H1 (cell line): ENCODE data around the gene CCDC40. TPM values are rescaled to one million over a fixed set of nuclear protein-coding genes. Genes with fewer than 3 reads are reported as not detected.
A peak's percentile ranks its signal among the peaks of the same experiment; 100 is the strongest.

Source experiments
- CTCF ChIA-PET: fragments of 300-600 bp; sonication (Branson Sonifier 250); formaldehyde crosslinking; loops from one replicate; lab custom pipeline; 2021; ENCODE audit not compliant: partially characterized antibody; lab: Charles Lee
- POLR2A ChIA-PET: fragments of 300-600 bp; sonication (Branson Sonifier 250); formaldehyde crosslinking; loops from one replicate; lab custom pipeline; 2021; ENCODE audit warnings: inconsistent platforms; ENCODE audit not compliant: partially characterized antibody; lab: Charles Lee
- DNase-seq, 2 experiments: peaks; one replicate each; pipeline versions ENCODE4 v3.0.0 to v3.0.0-alpha.2; 2010 to 2022; ENCODE audit warnings: low spot score in 2 of 2, low read depth in 1 of 2, mixed read lengths in 1 of 2
- FAIRE-seq: peaks from 2 replicates; lab custom pipeline; 2011; peaks lifted over from hg19 to GRCh38; lab: Jason Lieb, UNC
- H2AFZ ChIP-seq: 2 replicates; pipeline ENCODE4 v1.8.1; 2012; ENCODE audit warnings: low read length, inconsistent platforms
- H2AK5ac ChIP-seq: 2 replicates; pipeline ENCODE4 v1.6.1; 2013; ENCODE audit warnings: low read depth, low read length
- H2BK120ac ChIP-seq: replicated peaks from 2 replicates; pipeline ENCODE3; 2013; ENCODE audit warnings: low read depth, low read length, inconsistent platforms
- H2BK12ac ChIP-seq: 2 replicates; pipeline ENCODE4 v1.6.1; 2013; ENCODE audit warnings: low read depth, low read length
- H2BK15ac ChIP-seq: 2 replicates; pipeline ENCODE4 v1.6.1; 2013; ENCODE audit warnings: low read length
- H2BK20ac ChIP-seq: 2 replicates; pipeline ENCODE4 v1.6.1; 2013; ENCODE audit warnings: low read length
- H2BK5ac ChIP-seq: 2 replicates; pipeline ENCODE4 v1.6.1; 2013; ENCODE audit warnings: low read depth, low read length
- H3K14ac ChIP-seq: 2 replicates; pipeline ENCODE4 v1.6.1; 2013; ENCODE audit warnings: inconsistent platforms; ENCODE audit not compliant: insufficient read length
- H3K18ac ChIP-seq: 2 replicates; pipeline ENCODE4 v1.6.1; 2013; ENCODE audit warnings: low read length; ENCODE audit errors: extremely low read depth
- H3K23ac ChIP-seq: 2 replicates; pipeline ENCODE4 v1.6.1; 2013; ENCODE audit warnings: inconsistent platforms; ENCODE audit not compliant: insufficient read length
- H3K23me2 ChIP-seq: 2 replicates; pipeline ENCODE4 v1.6.1; 2013; ENCODE audit warnings: low read depth, low read length
- H3K27ac ChIP-seq: 2 replicates; pipeline ENCODE4 v1.6.1; 2011; ENCODE audit warnings: low read depth, low read length, inconsistent platforms
- H3K27me3 ChIP-seq, 4 experiments: replicated peaks in 1 of 4; 1 replicate in 1 of 4; 2 replicates in 3 of 4; pipeline versions ENCODE4 v1.6.1 to v1.8.1; 2011 to 2013; ENCODE audit warnings: low read length in 3 of 4, mild to moderate bottlenecking in 3 of 4, inconsistent platforms in 2 of 4, mixed read lengths in 2 of 4, moderate library complexity in 1 of 4; ENCODE audit not compliant: control insufficient read depth in 3 of 4, insufficient read depth in 3 of 4; ENCODE audit errors: extremely low read depth in 1 of 4
- H3K36me3 ChIP-seq, 4 experiments: 2 replicates each; pipeline versions ENCODE4 v1.6.1 to v1.8.1; 2011 to 2013; ENCODE audit warnings: mild to moderate bottlenecking in 4 of 4, low read length in 3 of 4, moderate library complexity in 2 of 4, control low read depth in 1 of 4, inconsistent platforms in 1 of 4; ENCODE audit not compliant: insufficient read depth in 4 of 4, control insufficient read depth in 2 of 4
- H3K4ac ChIP-seq: replicated peaks from 2 replicates; pipeline ENCODE3; 2013; ENCODE audit warnings: low read length, low read depth, mixed read lengths, inconsistent platforms; ENCODE audit not compliant: insufficient read length
- H3K4me1 ChIP-seq, 4 experiments: replicated peaks in 1 of 4; 1 replicate in 1 of 4; 2 replicates in 3 of 4; pipeline versions ENCODE4 v1.6.1 to v1.8.1; 2011 to 2013; ENCODE audit warnings: low read length in 3 of 4, inconsistent platforms in 2 of 4, mixed read lengths in 1 of 4; ENCODE audit not compliant: insufficient read depth in 4 of 4, control insufficient read depth in 3 of 4
- H3K4me2 ChIP-seq, 2 experiments: 2 replicates each; pipeline versions ENCODE4 v1.6.1 to v1.8.1; 2011 to 2013; ENCODE audit warnings: low read depth in 2 of 2, low read length in 2 of 2, control low read depth in 1 of 2, inconsistent platforms in 1 of 2, mild to moderate bottlenecking in 1 of 2; ENCODE audit not compliant: insufficient read depth in 1 of 2
- H3K4me3 ChIP-seq, 4 experiments: fragments of 200-600, 300-600 bp in 1 of 4; sonication (generic), shearing (Covaris generic), sonication (Bioruptor Twin) in 1 of 4; 2 replicates each; pipeline versions ENCODE4 v1.5.1 to v1.8.1; 2011 to 2016; ENCODE audit warnings: low read length in 4 of 4, low read depth in 3 of 4, control low read depth in 2 of 4, inconsistent platforms in 2 of 4, mild to moderate bottlenecking in 2 of 4, mixed read lengths in 1 of 4, moderate library complexity in 1 of 4; ENCODE audit not compliant: insufficient read depth in 2 of 4; ENCODE audit errors: extremely low read depth in 1 of 4
- H3K56ac ChIP-seq: replicated peaks from 2 replicates; pipeline ENCODE3; 2013; ENCODE audit warnings: low read depth, mild to moderate bottlenecking, mixed read lengths, low read length, inconsistent platforms; ENCODE audit not compliant: insufficient read length
- H3K79me1 ChIP-seq: 2 replicates; pipeline ENCODE4 v1.6.1; 2013; ENCODE audit warnings: low read depth, low read length, control low read depth
- H3K79me2 ChIP-seq, 2 experiments: 2 replicates each; pipeline versions ENCODE4 v1.6.1 to v1.8.1; 2012 to 2013; ENCODE audit warnings: low read length in 2 of 2, mild to moderate bottlenecking in 2 of 2, inconsistent platforms in 1 of 2; ENCODE audit not compliant: insufficient read depth in 2 of 2, control insufficient read depth in 1 of 2
- H3K9ac ChIP-seq, 4 experiments: replicated peaks in 1 of 4; 1 replicate in 1 of 4; 2 replicates in 3 of 4; pipeline versions ENCODE4 v1.6.1 to v1.8.1; 2011 to 2013; ENCODE audit warnings: low read depth in 3 of 4, low read length in 3 of 4, control low read depth in 2 of 4, mild to moderate bottlenecking in 2 of 4, moderate library complexity in 2 of 4, inconsistent platforms in 1 of 4; ENCODE audit errors: extremely low read depth in 1 of 4
- H3K9me3 ChIP-seq, 2 experiments: 2 replicates each; pipeline versions ENCODE4 v1.6.1 to v1.8.1; 2012 to 2013; ENCODE audit warnings: mild to moderate bottlenecking in 2 of 2, moderate library complexity in 2 of 2, control low read depth in 1 of 2, inconsistent platforms in 1 of 2, low read depth in 1 of 2, low read length in 1 of 2, mixed read lengths in 1 of 2; ENCODE audit not compliant: insufficient read depth in 2 of 2
- H4K20me1 ChIP-seq, 2 experiments: replicated peaks in 1 of 2; 2 replicates each; pipeline versions ENCODE3 to v1.8.1; 2011 to 2013; ENCODE audit warnings: inconsistent platforms in 2 of 2, low read length in 2 of 2, mild to moderate bottlenecking in 1 of 2; ENCODE audit not compliant: insufficient read depth in 2 of 2, control insufficient read depth in 1 of 2
- H4K5ac ChIP-seq: 2 replicates; pipeline ENCODE4 v1.6.1; 2013; ENCODE audit warnings: low read length, low read depth, mixed read lengths, inconsistent platforms; ENCODE audit not compliant: insufficient read length
- H4K8ac ChIP-seq: 2 replicates; pipeline ENCODE4 v1.8.0; 2013; ENCODE audit warnings: mild to moderate bottlenecking, moderate library complexity, low read length, inconsistent platforms; ENCODE audit not compliant: insufficient read depth; ENCODE audit errors: extremely low read depth
- H4K91ac ChIP-seq: replicated peaks from 2 replicates; pipeline ENCODE3; 2013; ENCODE audit warnings: low read length, mixed read lengths, inconsistent platforms; ENCODE audit not compliant: insufficient read length
- BCL11A ChIP-seq, 2 experiments: IDR thresholded peaks; one replicate each; pipeline ENCODE4 v1.6.1; 2011; ENCODE audit warnings: low read depth in 2 of 2, low read length in 2 of 2, mild to moderate bottlenecking in 2 of 2
- CHD1 ChIP-seq: IDR thresholded peaks from 2 replicates; pipeline ENCODE4 v1.6.1; 2012; ENCODE audit warnings: low read depth, low read length, improper control_type of control experiment
- CTBP2 ChIP-seq: IDR thresholded peaks from 2 replicates; pipeline ENCODE4 v1.7.0; 2011; ENCODE audit warnings: borderline replicate concordance, mild to moderate bottlenecking, moderate library complexity, mixed read lengths, low read length; ENCODE audit not compliant: insufficient read depth, insufficient read length
- EGR1 ChIP-seq: IDR thresholded peaks from 2 replicates; pipeline ENCODE4 v1.6.1; 2011; ENCODE audit warnings: low read depth, low read length, borderline replicate concordance
- GABPA ChIP-seq: IDR thresholded peaks from 2 replicates; pipeline ENCODE4 v1.6.1; 2011; ENCODE audit warnings: mild to moderate bottlenecking, low read length, moderate library complexity, borderline replicate concordance; ENCODE audit not compliant: insufficient read depth
- KDM5A ChIP-seq: fragments of 200-600 bp; IDR thresholded peaks from 2 replicates; pipeline ENCODE4 v1.7.1; 2012; ENCODE audit warnings: mild to moderate bottlenecking, low read length, inconsistent platforms, mixed read lengths
- RFX5 ChIP-seq: IDR thresholded peaks from 2 replicates; pipeline ENCODE4 v1.6.1; 2011; ENCODE audit warnings: low read depth, low read length, improper control_type of control experiment, borderline replicate concordance
- SP1 ChIP-seq: IDR thresholded peaks from 2 replicates; pipeline ENCODE4 v1.6.1; 2011; ENCODE audit warnings: low read depth, low read length
- SRF ChIP-seq: IDR thresholded peaks from 2 replicates; pipeline ENCODE4 v1.6.1; 2011; ENCODE audit warnings: mild to moderate bottlenecking, low read depth, low read length, moderate library complexity
- YY1 ChIP-seq: IDR thresholded peaks from 2 replicates; pipeline ENCODE4 v1.6.1; 2011; ENCODE audit warnings: low read depth, mild to moderate bottlenecking, low read length
- WGBS, 2 experiments: shearing (Covaris generic) in 1 of 2; methylation state at CpG; one replicate each; pipeline versions ENCODE4 v1.1.6 to v1.1.7; 2013 to 2015; ENCODE audit warnings: low lambda C conversion rate in 2 of 2, mixed read lengths in 2 of 2, inconsistent platforms in 1 of 2, low coverage in 1 of 2, missing lambda C conversion rate in 1 of 2; ENCODE audit not compliant: insufficient replicate concordance in 2 of 2, insufficient coverage in 1 of 2, insufficient read length in 1 of 2; ENCODE audit errors: extremely low coverage in 1 of 2, missing lambda C conversion rate in 1 of 2; 5-methylcytosine and 5-hydroxymethylcytosine counted together
- polyA plus RNA-seq, 7 experiments: library from polyadenylated mRNA; depleted of rRNA in 3 of 7; stranded (reverse) in 5 of 7; unstranded in 2 of 7; fragments of >200 nt in 5 of 7; fragments of 200-250 nt in 2 of 7; gene quantifications; 1 replicate in 5 of 7; 2 replicates in 1 of 7; 4 replicates in 1 of 7; pipeline versions ENCODE4 v1.2.1 to v1.2.3, GENCODE V29; 2011 to 2013; ENCODE audit warnings: missing spikeins in 2 of 7, mixed read lengths in 2 of 7
- total RNA-seq: library from RNA; stranded (reverse); fragmentation: NEBNext Ultra II Directional; extraction: Animal tissue kit (Norgen Biotek cat#: 25700); gene quantifications from 2 replicates; pipeline ENCODE4 v1.2.1, GENCODE V29; 2021

CCDC40 gene
- total and polyA plus RNA-seq, 2 of the 8 experiments (the other 6 are each of a cell fraction or from before 2014, with no cell fraction given), result 4.1 to 11.5 TPM

DNA sequence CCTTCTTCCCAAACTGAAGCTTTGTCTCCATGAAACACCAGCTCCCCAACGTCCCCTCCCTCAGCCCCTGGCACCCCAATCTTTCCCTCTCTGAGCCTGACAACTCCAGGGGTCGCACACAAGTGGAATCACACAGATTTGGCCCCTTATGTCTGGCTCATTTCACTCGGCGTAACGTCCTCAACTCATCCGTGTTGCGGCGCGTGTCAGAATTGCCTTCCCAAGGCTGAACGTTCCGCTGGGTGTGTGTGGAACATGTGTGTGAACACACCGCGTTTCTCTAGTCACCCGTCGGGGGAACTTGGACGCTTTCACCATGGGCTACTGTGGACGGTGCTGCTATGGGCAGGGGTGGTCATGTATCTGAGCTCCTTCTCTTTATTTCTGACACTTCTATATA, 45.7 kb upstream of the CCDC40 start:
- no peak overlapping the region for H2BK5ac ChIP-seq
- H2AFZ ChIP-seq, result no peak overlapping the region
- no peak overlapping the region; a peak in 1 of 7 replicates for H3K9ac ChIP-seq
- no peak overlapping the region for H3K4me3 ChIP-seq
- H4K91ac ChIP-seq, result no peak overlapping the region
- peaks cover 11% of the 10 kb centered on the region for H3K79me1 ChIP-seq
- peaks cover 0 to 2% (median 0%) of the 10 kb centered on the region in 4 experiments; a peak in 2 of 7 replicates for H3K27me3 ChIP-seq
- H3K18ac ChIP-seq, result no peak overlapping the region; the same call in 1 of the 2 replicates
- no peak for DNase-seq
- peaks cover 0 to 26% of the 10 kb centered on the region in 2 experiments; a peak in 1 of 4 replicates for H3K79me2 ChIP-seq
- no peak overlapping the region for H3K4ac ChIP-seq
- no peaks in the 10 kb centered on the region for H3K23me2 ChIP-seq
- H2BK12ac ChIP-seq, result peak overlapping the region; percentile 72
- peaks cover 9 to 17% of the 10 kb centered on the region in 2 experiments for H4K20me1 ChIP-seq
- H4K8ac ChIP-seq, result no peak overlapping the region
- H2BK15ac ChIP-seq, result peak overlapping the region; percentile 61; the same call in 1 of the 2 replicates
- H3K23ac ChIP-seq, result no peak overlapping the region
- H3K56ac ChIP-seq, result no peak overlapping the region
- peaks cover 0 to 2% (median 0%) of the 10 kb centered on the region in 4 experiments; a peak in 1 of 8 replicates for H3K36me3 ChIP-seq
- H3K27ac ChIP-seq, result no peak overlapping the region
- H3K9me3 ChIP-seq, result no peaks in the 10 kb centered on the region
- FAIRE-seq, result no peak
- ChIA-PET CTCF (interaction anchor here (0.7 to 2.7 kb wide), 12 partner anchors 12 to 182 kb away, joined by 3 to 9 read pairs (median 4); no protein-coding TSS in a partner anchor), POLR2A (interaction anchor here (1.1 to 2.6 kb wide), 6 partner anchors 12 to 156 kb away, joined by 3 to 12 read pairs (median 4); no protein-coding TSS in a partner anchor)
- no peak overlapping the region for H2BK120ac ChIP-seq
- no peak overlapping the region; a peak in 1 of 4 replicates for H3K4me2 ChIP-seq
- peaks cover 15 to 37% (median 28%) of the 10 kb centered on the region in 4 experiments for H3K4me1 ChIP-seq
- no peak overlapping the region for H3K14ac ChIP-seq
- WGBS, 2 experiments, result 95% methylated on average over 17 of the region's 17 CpGs; no CpG with 5 or more reads in 1 of the 2 experiments
- H2AK5ac ChIP-seq, result no peak overlapping the region
- H2BK20ac ChIP-seq, result no peak overlapping the region
- no peak overlapping the region for H4K5ac ChIP-seq
- no peak for TF ChIP-seq RFX5
- TF ChIP-seq KDM5A, result no peak
- no peak for TF ChIP-seq EGR1
- no peak for TF ChIP-seq BCL11A (IDR thresholded peaks at IDR 0.05; ENCODE audit: low read depth in 2 of 2, low read length in 2 of 2)
- TF ChIP-seq YY1, result no peak
- no peak for TF ChIP-seq CTBP2
- TF ChIP-seq SRF, result no peak
- no peak for TF ChIP-seq SP1
- no peak for TF ChIP-seq CHD1
- no peak for TF ChIP-seq GABPA
